Endothelial cell of umbilical vein (primary cell): ENCODE data around the gene PTPRK. TPM values are rescaled to one million over a fixed set of nuclear protein-coding genes. Genes with fewer than 3 reads are reported as not detected.

Experiments used
- BruUV-seq: library from RNA; stranded (reverse); fragments of 400-500 nt; replicated peaks from 2 replicates; lab custom pipeline; 2021; lab: Mats Ljungman, UMichigan
- CTCF ChIA-PET: fragments of 300-600, 350-600 bp; sonication (Branson Sonifier 250); formaldehyde crosslinking; loops from one replicate; lab custom pipeline; 2021; ENCODE audit warnings: antibody characterized with exemption, inconsistent platforms; lab: Charles Lee
- POLR2A ChIA-PET: fragments of 300-600, 350-600 bp; sonication (Branson Sonifier 250); formaldehyde crosslinking; loops from one replicate; lab custom pipeline; 2021; ENCODE audit warnings: antibody characterized with exemption, inconsistent platforms; lab: Charles Lee
- DNase-seq: peaks from one replicate; pipeline ENCODE4 v3.0.0-alpha.2; 2011; ENCODE audit warnings: low read depth, low spot score
- FAIRE-seq: peaks from 2 replicates; lab custom pipeline; 2011; peaks lifted over from hg19 to GRCh38; lab: Jason Lieb, UNC
- H2AFZ ChIP-seq: 2 replicates; pipeline ENCODE4 v1.6.0; 2012; ENCODE audit warnings: low read depth, low read length, control low read depth, inconsistent platforms
- H3K27ac ChIP-seq: 2 replicates; pipeline ENCODE4 v1.5.1; 2011; ENCODE audit warnings: low read depth, mild to moderate bottlenecking, control low read depth, low read length, moderate library complexity; ENCODE audit not compliant: insufficient read depth
- H3K27me3 ChIP-seq, 2 experiments: 2 replicates each; pipeline versions ENCODE4 v1.6.0 to v1.6.1; 2011; ENCODE audit warnings: low read length in 2 of 2, mixed read lengths in 1 of 2; ENCODE audit not compliant: control insufficient read depth in 2 of 2, insufficient read depth in 2 of 2
- H3K36me3 ChIP-seq, 2 experiments: 2 replicates in 1 of 2; 3 replicates in 1 of 2; pipeline ENCODE4 v1.5.1; 2011; ENCODE audit warnings: low read length in 2 of 2, mild to moderate bottlenecking in 1 of 2, moderate library complexity in 1 of 2; ENCODE audit not compliant: control insufficient read depth in 2 of 2, insufficient read depth in 2 of 2; ENCODE audit errors: extremely low read depth in 1 of 2
- H3K4me1 ChIP-seq: 3 replicates; pipeline ENCODE4 v1.5.1; 2011; ENCODE audit warnings: mild to moderate bottlenecking, low read length; ENCODE audit not compliant: control insufficient read depth, insufficient read depth; ENCODE audit errors: extremely low read depth
- H3K4me2 ChIP-seq: 2 replicates; pipeline ENCODE4 v1.6.1; 2011; ENCODE audit warnings: low read length, control low read depth, mixed read lengths; ENCODE audit not compliant: insufficient read depth
- H3K4me3 ChIP-seq, 3 experiments: fragments of 200-600 bp in 1 of 3; sonication (generic), shearing (Covaris generic) in 1 of 3; replicated peaks in 1 of 3; 2 replicates each; pipeline ENCODE4 v1.5.1; 2011 to 2016; ENCODE audit warnings: control low read depth in 3 of 3, low read length in 3 of 3, mild to moderate bottlenecking in 2 of 3, inconsistent platforms in 1 of 3, low read depth in 1 of 3, moderate library complexity in 1 of 3; ENCODE audit not compliant: insufficient read depth in 1 of 3
- H3K79me2 ChIP-seq: 2 replicates; pipeline ENCODE4 v1.6.0; 2012; ENCODE audit warnings: low read length, inconsistent platforms; ENCODE audit not compliant: control insufficient read depth, insufficient read depth
- H3K9ac ChIP-seq: replicated peaks from 2 replicates; pipeline ENCODE3; 2011; ENCODE audit warnings: low read length, control low read depth; ENCODE audit not compliant: insufficient read depth; ENCODE audit errors: extremely low read depth
- H3K9me1 ChIP-seq: replicated peaks from 3 replicates; pipeline ENCODE4 v1.6.0; 2011; ENCODE audit warnings: mild to moderate bottlenecking, low read length; ENCODE audit not compliant: control insufficient read depth, insufficient read depth; ENCODE audit errors: extremely low read depth
- H3K9me3 ChIP-seq: replicated peaks from 2 replicates; pipeline ENCODE4 v1.5.1; 2012; ENCODE audit warnings: low read length, inconsistent platforms; ENCODE audit not compliant: control insufficient read depth, insufficient read depth
- H4K20me1 ChIP-seq: replicated peaks from 2 replicates; pipeline ENCODE3; 2011; ENCODE audit warnings: mild to moderate bottlenecking, low read length; ENCODE audit not compliant: control insufficient read depth, insufficient read depth; ENCODE audit errors: extremely low read depth
- CTCF ChIP-seq, 2 donors: IDR thresholded peaks; 1 replicate in 1 of 2; 2 replicates in 1 of 2; pipeline ENCODE4 v1.5.1; 2011; ENCODE audit warnings: low read length in 2 of 2, mild to moderate bottlenecking in 2 of 2, moderate library complexity in 2 of 2, control low read depth in 1 of 2, inconsistent platforms in 1 of 2, low read depth in 1 of 2; ENCODE audit not compliant: insufficient read depth in 1 of 2; ENCODE audit errors: extremely low read depth in 1 of 2
- EZH2 ChIP-seq: IDR thresholded peaks from 2 replicates; pipeline ENCODE4 v1.6.1; 2012; ENCODE audit warnings: borderline replicate concordance, low read depth, mild to moderate bottlenecking, moderate library complexity, low read length, inconsistent platforms; ENCODE audit not compliant: severe bottlenecking
- FOS ChIP-seq: IDR thresholded peaks from 2 replicates; pipeline ENCODE4 v1.6.1; 2011; ENCODE audit warnings: mild to moderate bottlenecking, low read length, moderate library complexity, borderline replicate concordance; ENCODE audit not compliant: insufficient read depth
- GATA2 ChIP-seq: IDR thresholded peaks from 2 replicates; pipeline ENCODE4 v1.7.0; 2011; ENCODE audit warnings: low read depth, mild to moderate bottlenecking, moderate library complexity, mixed read lengths, low read length; ENCODE audit not compliant: insufficient read length, insufficient read depth
- JUN ChIP-seq: IDR thresholded peaks from 2 replicates; pipeline ENCODE4 v1.6.1; 2011; ENCODE audit warnings: borderline replicate concordance, low read depth; ENCODE audit not compliant: insufficient read length, insufficient read depth
- MAX ChIP-seq: IDR thresholded peaks from 2 replicates; pipeline ENCODE4 v1.6.1; 2011; ENCODE audit not compliant: insufficient read depth, insufficient read length
- MYC ChIP-seq: IDR thresholded peaks from one replicate; pipeline ENCODE4 v1.6.1; 2011; ENCODE audit warnings: mild to moderate bottlenecking, low read depth, low read length
- POLR2A ChIP-seq: IDR thresholded peaks from 2 replicates; pipeline ENCODE4 v1.6.1; 2012; ENCODE audit warnings: low read depth, mild to moderate bottlenecking, control low read depth, low read length
- POLR2AphosphoS5 ChIP-seq: IDR thresholded peaks from 2 replicates; pipeline ENCODE4 v1.6.1; 2012; ENCODE audit warnings: low read depth, mild to moderate bottlenecking, control low read depth, low read length, moderate library complexity; ENCODE audit not compliant: insufficient read depth
- dilution Hi-C: fragments of 300-500 bp; cut with MboI; formaldehyde crosslinking; loops from one replicate; pipeline ENCODE4 v1.15.0; 2019; ENCODE audit warnings: low sequenced_read_pairs; ENCODE audit not compliant: extremely low pct_ligation_motif_present
- intact Hi-C: fragments of 100-400 bp; cut with micrococcal nuclease; formaldehyde crosslinking; loops from one replicate; pipeline ENCODE4 v1.10.0; 2022
- polyA plus RNA-seq, 4 experiments: library from polyadenylated mRNA; depleted of rRNA in 3 of 4; stranded (reverse) in 3 of 4; unstranded in 1 of 4; fragments of >200 nt; gene quantifications; 2 replicates each; pipeline versions ENCODE4 v1.2.1 to v1.2.3, GENCODE V29; 2011 to 2012; ENCODE audit warnings: missing spikeins in 1 of 4
- total RNA-seq: library from RNA; stranded (reverse); gene quantifications from 2 replicates; pipeline ENCODE4 v1.2.3, GENCODE V29; 2021

The PTPRK gene
- total and polyA plus RNA-seq, 2 donors (not counting 3 experiments of a cell fraction or from before 2014, with no cell fraction given), result 15.2 to 74.0 TPM

- FAIRE-seq (no peak), DNase-seq (no peak)
- no peak overlapping the region for H3K27ac ChIP-seq
- peaks cover 0 to 10% of the 10 kb centered on the region in 2 experiments for H3K36me3 ChIP-seq
- H3K4me3 ChIP-seq, result no peak overlapping the region
- no peaks in the 10 kb centered on the region for H3K27me3 ChIP-seq
- intact Hi-C loops, result loop anchor here (1.0 kb wide), 1 partner anchor 541 kb away; no protein-coding TSS in a partner anchor
- H2AFZ ChIP-seq, result no peak overlapping the region
- dilution Hi-C loops, result no loop called here
- no peaks in the 10 kb centered on the region for H3K79me2 ChIP-seq
- peaks cover 27% of the 10 kb centered on the region for H3K4me1 ChIP-seq
- no peaks in the 10 kb centered on the region for H3K9me1 ChIP-seq
- H3K9ac ChIP-seq, result no peak overlapping the region
- ChIA-PET POLR2A (no interaction called here), CTCF (interaction anchor here (1.0 to 1.7 kb wide), 4 partner anchors 117 to 547 kb away, joined by 3 to 6 read pairs (median 4); partner anchors contain the start of gene PTPRK)
- TF ChIP-seq MAX (no peak), MYC (no peak), FOS (no peak), GATA2 (no peak), POLR2A (no peak), EZH2 (no peak), POLR2AphosphoS5 (no peak), JUN (no peak), CTCF (IDR thresholded peaks at IDR 0.05; ENCODE audit: extremely low read depth in 1 of 2, insufficient read depth in 1 of 2, low read depth in 1 of 2, low read length in 2 of 2) (no peak)
- H3K9me3 ChIP-seq, result no peaks in the 10 kb centered on the region
- BruUV-seq, result no TSS peak
- no peaks in the 10 kb centered on the region for H4K20me1 ChIP-seq
- H3K4me2 ChIP-seq, result no peak overlapping the region
These were observed 547.6 kb downstream of the PTPRK start for GRCh38 chr6:127972815-127973214.
